ENCODE data around the gene GCGR.

Gene GCGR

DNA sequence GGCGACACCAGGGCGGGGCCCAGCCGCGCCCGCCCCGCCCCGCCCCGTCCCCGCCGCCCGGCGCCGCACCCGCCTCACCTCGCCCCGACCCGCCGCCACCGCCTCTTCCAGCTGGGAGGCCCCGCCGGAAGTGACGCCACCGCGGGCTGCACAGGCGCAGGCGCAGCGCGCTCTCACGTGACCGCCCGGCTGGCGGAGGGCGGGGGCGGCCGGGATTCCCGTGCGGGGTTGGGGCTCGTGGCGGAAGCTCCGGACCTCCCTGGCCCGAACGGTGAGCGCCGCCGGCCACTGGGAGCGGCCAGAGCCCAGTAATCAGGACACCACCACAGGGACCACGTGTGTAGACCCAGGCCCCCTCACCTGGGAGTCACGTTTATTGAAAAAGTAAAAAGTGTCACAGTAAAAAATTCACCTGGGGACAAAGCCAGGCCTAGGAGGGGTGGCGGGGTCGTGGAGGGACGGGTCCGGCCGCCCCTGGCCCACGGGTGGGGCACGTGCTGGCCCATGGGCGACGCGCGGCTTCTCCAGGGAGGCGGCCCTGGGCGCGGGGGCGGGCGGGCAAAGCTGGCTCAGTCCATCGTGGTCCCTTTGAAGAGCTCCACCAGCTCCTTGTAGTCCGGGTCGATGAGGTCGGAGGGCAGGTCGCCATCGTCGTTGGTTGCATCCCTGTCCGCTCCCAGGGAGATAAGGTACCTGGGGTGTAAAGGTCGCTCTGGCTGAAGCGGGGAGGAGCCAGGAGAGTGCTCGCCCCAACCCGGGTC lies 29.4 kb downstream of the GCGR start, which contains the start of gene MCRIP1:
MCRIP1 (minus strand) TSS at position 132 of the 761 bp plus-strand sequence. CDS start 8,785 bp downstream, outside the sequence.
- TF ChIP-seq POLR2AphosphoS5 (IDR thresholded peaks at IDR 0.05; ENCODE audit: low read depth, low read length) = peak; percentile 62; the same call in 1 of the 2 replicates
- TF ChIP-seq FOXP2 (optimal IDR thresholded peaks at IDR 0.05; ENCODE audit: borderline replicate concordance, extremely low read depth, extremely low read length, insufficient read depth) = peak; percentile 93
- TF ChIP-seq, protein P1, sequence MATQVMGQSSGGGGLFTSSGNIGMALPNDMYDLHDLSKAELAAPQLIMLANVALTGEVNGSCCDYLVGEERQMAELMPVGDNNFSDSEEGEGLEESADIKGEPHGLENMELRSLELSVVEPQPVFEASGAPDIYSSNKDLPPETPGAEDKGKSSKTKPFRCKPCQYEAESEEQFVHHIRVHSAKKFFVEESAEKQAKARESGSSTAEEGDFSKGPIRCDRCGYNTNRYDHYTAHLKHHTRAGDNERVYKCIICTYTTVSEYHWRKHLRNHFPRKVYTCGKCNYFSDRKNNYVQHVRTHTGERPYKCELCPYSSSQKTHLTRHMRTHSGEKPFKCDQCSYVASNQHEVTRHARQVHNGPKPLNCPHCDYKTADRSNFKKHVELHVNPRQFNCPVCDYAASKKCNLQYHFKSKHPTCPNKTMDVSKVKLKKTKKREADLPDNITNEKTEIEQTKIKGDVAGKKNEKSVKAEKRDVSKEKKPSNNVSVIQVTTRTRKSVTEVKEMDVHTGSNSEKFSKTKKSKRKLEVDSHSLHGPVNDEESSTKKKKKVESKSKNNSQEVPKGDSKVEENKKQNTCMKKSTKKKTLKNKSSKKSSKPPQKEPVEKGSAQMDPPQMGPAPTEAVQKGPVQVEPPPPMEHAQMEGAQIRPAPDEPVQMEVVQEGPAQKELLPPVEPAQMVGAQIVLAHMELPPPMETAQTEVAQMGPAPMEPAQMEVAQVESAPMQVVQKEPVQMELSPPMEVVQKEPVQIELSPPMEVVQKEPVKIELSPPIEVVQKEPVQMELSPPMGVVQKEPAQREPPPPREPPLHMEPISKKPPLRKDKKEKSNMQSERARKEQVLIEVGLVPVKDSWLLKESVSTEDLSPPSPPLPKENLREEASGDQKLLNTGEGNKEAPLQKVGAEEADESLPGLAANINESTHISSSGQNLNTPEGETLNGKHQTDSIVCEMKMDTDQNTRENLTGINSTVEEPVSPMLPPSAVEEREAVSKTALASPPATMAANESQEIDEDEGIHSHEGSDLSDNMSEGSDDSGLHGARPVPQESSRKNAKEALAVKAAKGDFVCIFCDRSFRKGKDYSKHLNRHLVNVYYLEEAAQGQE (IDR thresholded peaks at IDR 0.05; ENCODE audit: insufficient read depth in 1 of 2, low read depth in 2 of 2, low read length in 2 of 2) = no peak
- TF ChIP-seq TAF1 (IDR thresholded peaks at IDR 0.05; ENCODE audit: borderline replicate concordance, insufficient read depth, low read length) = peak; percentile 71; the same call in 1 of the 2 replicates
- TF ChIP-seq SIN3A (IDR thresholded peaks at IDR 0.05; ENCODE audit: borderline replicate concordance, insufficient read depth, low read length) = peak; percentile 66; the same call in 1 of the 2 replicates

- no peak for TF ChIP-seq POLR2AphosphoS5 (IDR thresholded peaks at IDR 0.05; ENCODE audit: low read depth, low read length)
- TF ChIP-seq SIN3A (IDR thresholded peaks at IDR 0.05; ENCODE audit: borderline replicate concordance, insufficient read depth, low read length) = no peak
- TF ChIP-seq, protein P1 (IDR thresholded peaks at IDR 0.05; ENCODE audit: insufficient read depth in 1 of 2, low read depth in 2 of 2, low read length in 2 of 2) = no peak
- no peak for TF ChIP-seq FOXP2 (optimal IDR thresholded peaks at IDR 0.05; ENCODE audit: borderline replicate concordance, extremely low read depth, extremely low read length, insufficient read depth)
- no peak for TF ChIP-seq TAF1 (IDR thresholded peaks at IDR 0.05; ENCODE audit: borderline replicate concordance, insufficient read depth, low read length)
These were observed 30.2 kb downstream of the GCGR start for GRCh38 chr17:81833921-81834830.

DNA sequence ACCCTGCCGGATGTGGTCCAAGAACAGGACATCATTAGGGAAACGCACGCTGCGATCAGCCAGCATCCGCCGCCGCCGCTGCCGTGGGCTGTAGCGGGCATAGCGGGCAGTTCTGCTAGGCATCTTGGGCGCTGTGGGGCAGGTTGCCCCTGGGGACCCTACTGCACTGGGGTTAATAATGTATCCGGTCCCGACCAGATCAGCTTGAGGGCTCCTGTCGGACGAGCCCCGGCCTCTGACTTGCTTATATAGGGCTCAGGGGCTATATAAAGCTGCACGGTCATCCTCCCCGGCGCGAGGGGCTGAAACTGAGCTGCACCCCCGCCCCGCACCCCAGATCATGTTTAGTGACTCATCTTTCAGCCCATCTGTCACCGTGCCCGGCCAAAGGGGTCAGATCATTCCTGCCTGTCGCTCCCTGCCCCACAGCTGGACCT lies 30.9 kb downstream of the GCGR start, which contains the start of gene PPP1R27:
PPP1R27 (minus strand) TSS at position 220 of the 437 bp plus-strand sequence; CDS start at position 123, 97 bp downstream.
- TF ChIP-seq TAF1 (IDR thresholded peaks at IDR 0.05; ENCODE audit: borderline replicate concordance, insufficient read depth, low read length) = no peak
- no peak for TF ChIP-seq POLR2AphosphoS5 (IDR thresholded peaks at IDR 0.05; ENCODE audit: low read depth, low read length)
- TF ChIP-seq FOXP2 (optimal IDR thresholded peaks at IDR 0.05; ENCODE audit: borderline replicate concordance, extremely low read depth, extremely low read length, insufficient read depth) = no peak
- TF ChIP-seq, protein P1 (IDR thresholded peaks at IDR 0.05; ENCODE audit: insufficient read depth in 1 of 2, low read depth in 2 of 2, low read length in 2 of 2) = no peak
- TF ChIP-seq SIN3A (IDR thresholded peaks at IDR 0.05; ENCODE audit: borderline replicate concordance, insufficient read depth, low read length) = no peak

DNA sequence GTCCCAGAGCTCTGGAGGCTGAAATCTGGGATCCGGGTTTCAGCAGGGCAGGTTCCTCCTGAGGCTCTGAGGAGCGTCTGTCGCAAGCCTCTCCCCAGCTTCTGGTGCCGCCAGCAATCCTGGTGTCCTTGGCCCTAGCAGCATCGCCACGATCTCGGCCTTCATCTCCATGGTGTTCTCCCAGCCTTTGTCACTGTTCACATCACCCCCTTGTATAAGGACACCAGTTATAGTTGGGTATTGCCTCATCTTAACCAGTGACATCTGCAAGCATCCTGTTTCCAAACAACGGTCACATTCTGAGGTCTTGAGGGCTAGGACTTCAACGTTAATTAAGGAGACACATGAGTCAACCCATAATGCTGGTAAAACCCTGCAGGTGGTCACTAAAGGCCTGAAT lies 33.7 kb downstream of the GCGR start:
- no peak for TF ChIP-seq SIN3A (IDR thresholded peaks at IDR 0.05; ENCODE audit: borderline replicate concordance, insufficient read depth, low read length)
- TF ChIP-seq POLR2AphosphoS5 (IDR thresholded peaks at IDR 0.05; ENCODE audit: low read depth, low read length) = no peak
- no peak for TF ChIP-seq TAF1 (IDR thresholded peaks at IDR 0.05; ENCODE audit: borderline replicate concordance, insufficient read depth, low read length)
- no peak for TF ChIP-seq FOXP2 (optimal IDR thresholded peaks at IDR 0.05; ENCODE audit: borderline replicate concordance, extremely low read depth, extremely low read length, insufficient read depth)
- TF ChIP-seq, protein P1 (IDR thresholded peaks at IDR 0.05; ENCODE audit: insufficient read depth in 1 of 2, low read depth in 2 of 2, low read length in 2 of 2) = no peak

Data from PFSK-1 (cell line).